Measurements from ENCODE around the gene ETNK1. TPM values are rescaled to one million over a fixed set of nuclear protein-coding genes. Genes with fewer than 3 reads are reported as not detected.
A peak's percentile ranks its signal among the peaks of the same experiment; 100 is the strongest.

The ETNK1 gene
- polyA plus RNA-seq, 1 of the 3 experiments (the other 2 are of a cell fraction), result 7.9 TPM

DNA sequence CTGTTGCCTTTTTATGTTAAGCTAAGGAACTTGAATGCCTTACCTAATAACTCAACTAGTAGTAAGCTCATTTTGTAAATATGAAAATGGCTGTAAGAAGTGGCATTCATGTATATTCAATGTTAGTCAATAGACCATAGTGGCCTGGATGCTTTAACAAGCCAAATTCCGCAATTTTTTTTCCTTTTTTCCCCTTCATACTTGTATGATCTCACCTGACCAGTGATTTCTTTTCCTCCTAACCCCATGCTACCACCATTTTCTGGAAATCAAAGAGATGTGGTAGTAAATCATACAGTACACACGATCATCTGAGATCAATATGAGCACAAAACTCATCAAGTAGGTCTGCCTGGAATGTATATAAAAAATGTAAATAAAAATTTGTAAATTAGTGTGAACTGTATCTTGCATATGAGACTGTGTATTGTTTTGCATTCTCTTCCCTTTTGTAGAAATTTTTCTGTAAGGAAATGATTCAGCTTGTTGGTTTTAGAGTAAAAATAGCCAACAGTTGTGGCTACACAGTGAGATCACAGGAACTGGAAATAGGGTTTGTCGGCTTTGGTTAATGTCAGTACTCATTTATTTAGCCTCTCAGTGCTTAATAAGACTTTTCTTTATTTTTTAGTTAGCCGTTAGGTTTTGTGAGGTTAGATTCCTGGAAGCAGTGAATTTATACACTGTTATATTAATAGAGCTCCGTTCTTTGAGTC is 62.5 kb downstream of the ETNK1 start:
- ChIA-PET POLR2A (no interaction called here), CTCF (interaction anchor here (1.5 kb wide), 1 partner anchor 411 kb away, joined by 3 read pairs; no protein-coding TSS in a partner anchor)
- H3K9ac ChIP-seq, result no peak overlapping the region
- peak overlapping the region in 1 of 2 experiments; percentile 71; a peak in 2 of 4 replicates for H3K27ac ChIP-seq (ENCODE audit: low read depth in 2 of 2, low read length in 1 of 2)
- TF ChIP-seq TCF12 (IDR thresholded peaks at IDR 0.05) (peak; percentile 44; the same call in 1 of the 2 replicates), FOSL2 (IDR thresholded peaks at IDR 0.05; ENCODE audit: borderline replicate concordance, low read depth) (peak; percentile 54; the same call in 1 of the 2 replicates), MAX (IDR thresholded peaks at IDR 0.05; ENCODE audit: low read depth) (no peak), FOXJ3 (CRISPR knock-in tag; IDR thresholded peaks at IDR 0.05) (no peak), SIN3A (IDR thresholded peaks at IDR 0.05; ENCODE audit: borderline replicate concordance, low read depth, low read length) (no peak), MEF2A (IDR thresholded peaks at IDR 0.05; ENCODE audit: borderline replicate concordance, low read depth) (peak; percentile 89), USF1 (IDR thresholded peaks at IDR 0.05; ENCODE audit: borderline replicate concordance, low read depth) (no peak), CHD2 (IDR thresholded peaks at IDR 0.05; ENCODE audit: low read length, partially characterized antibody) (no peak)
- TF ChIP-seq, protein P1, sequence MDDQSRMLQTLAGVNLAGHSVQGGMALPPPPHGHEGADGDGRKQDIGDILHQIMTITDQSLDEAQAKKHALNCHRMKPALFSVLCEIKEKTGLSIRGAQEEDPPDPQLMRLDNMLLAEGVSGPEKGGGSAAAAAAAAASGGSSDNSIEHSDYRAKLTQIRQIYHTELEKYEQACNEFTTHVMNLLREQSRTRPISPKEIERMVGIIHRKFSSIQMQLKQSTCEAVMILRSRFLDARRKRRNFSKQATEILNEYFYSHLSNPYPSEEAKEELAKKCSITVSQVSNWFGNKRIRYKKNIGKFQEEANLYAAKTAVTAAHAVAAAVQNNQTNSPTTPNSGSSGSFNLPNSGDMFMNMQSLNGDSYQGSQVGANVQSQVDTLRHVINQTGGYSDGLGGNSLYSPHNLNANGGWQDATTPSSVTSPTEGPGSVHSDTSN (IDR thresholded peaks at IDR 0.05), result peak; percentile 63
- peaks cover 26 to 31% of the 10 kb centered on the region in 2 experiments for H3K36me3 ChIP-seq (replicated peaks in 1 of 2; ENCODE audit: control insufficient read depth in 1 of 2, insufficient read depth in 2 of 2, low read length in 1 of 2)
- WGBS (ENCODE audit: low lambda C conversion rate), result 71% methylated on average over 5 of the region's 5 CpGs
- H4K20me1 ChIP-seq (ENCODE audit: insufficient read depth), result no peaks in the 10 kb centered on the region
- peaks cover 19% of the 10 kb centered on the region for H3F3A ChIP-seq (replicated peaks; ENCODE audit: insufficient read depth)
- no peaks in the 10 kb centered on the region for H3K27me3 ChIP-seq (ENCODE audit: insufficient read depth)
- H3K4me1 ChIP-seq (ENCODE audit: control insufficient read depth in 1 of 2, insufficient read depth in 2 of 2, low read depth in 1 of 2, low read length in 1 of 2), result peaks cover 0 to 6% of the 10 kb centered on the region in 2 experiments; a peak in 2 of 4 replicates
- peak overlapping the region; percentile 35 for H3K4me2 ChIP-seq
- no peaks in the 10 kb centered on the region for H3K9me2 ChIP-seq
- no peak overlapping the region for H3K4me3 ChIP-seq (ENCODE audit: low read depth in 2 of 2, low read length in 1 of 2)
- H3K79me2 ChIP-seq (ENCODE audit: insufficient read depth), result no peaks in the 10 kb centered on the region
- H2AFZ ChIP-seq (ENCODE audit: low read depth), result peak overlapping the region; percentile 15; the same call in 1 of the 2 replicates
- no peaks in the 10 kb centered on the region for H3K9me3 ChIP-seq
- DNase-seq, result no peak

GRCh38 chr12:22689876-22690275 is 64.9 kb downstream of the ETNK1 start:
- H3K4me2 ChIP-seq, result no peak overlapping the region
- ChIA-PET POLR2A (no interaction called here), CTCF (interaction anchor here (0.6 kb wide), 1 partner anchor 8 kb away, joined by 3 read pairs; no protein-coding TSS in a partner anchor)
- peaks cover 21 to 22% of the 10 kb centered on the region in 2 experiments for H3K36me3 ChIP-seq (replicated peaks in 1 of 2; ENCODE audit: control insufficient read depth in 1 of 2, insufficient read depth in 2 of 2, low read length in 1 of 2)
- no peak overlapping the region for H3K4me3 ChIP-seq (ENCODE audit: low read depth in 2 of 2, low read length in 1 of 2)
- no peak overlapping the region for H3K27ac ChIP-seq (ENCODE audit: low read depth in 2 of 2, low read length in 1 of 2)
- TF ChIP-seq MEF2A (IDR thresholded peaks at IDR 0.05; ENCODE audit: borderline replicate concordance, low read depth) (no peak), FOXJ3 (CRISPR knock-in tag; IDR thresholded peaks at IDR 0.05) (no peak), USF1 (IDR thresholded peaks at IDR 0.05; ENCODE audit: borderline replicate concordance, low read depth) (no peak), TAF1 (IDR thresholded peaks at IDR 0.05; ENCODE audit: borderline replicate concordance, low read depth, low read length) (no peak), REST (IDR thresholded peaks at IDR 0.05; ENCODE audit: low read depth, low read length) (no peak), GABPA (IDR thresholded peaks at IDR 0.05; ENCODE audit: low read depth) (no peak), FOSL2 (IDR thresholded peaks at IDR 0.05; ENCODE audit: borderline replicate concordance, low read depth) (no peak), MXI1 (IDR thresholded peaks at IDR 0.05; ENCODE audit: low read depth, low read length) (no peak)
- no peaks in the 10 kb centered on the region for H3K27me3 ChIP-seq (ENCODE audit: insufficient read depth)
- DNase-seq, result no peak
- no peaks in the 10 kb centered on the region for H3K9me2 ChIP-seq
- no peak overlapping the region for H2AFZ ChIP-seq (ENCODE audit: low read depth)
- WGBS (ENCODE audit: low lambda C conversion rate), result 94% methylated on average over 2 of the region's 2 CpGs
- no peaks in the 10 kb centered on the region for H3K9me3 ChIP-seq
- peaks cover 13% of the 10 kb centered on the region for H3F3A ChIP-seq (replicated peaks; ENCODE audit: insufficient read depth)
- H3K79me2 ChIP-seq (ENCODE audit: insufficient read depth), result no peaks in the 10 kb centered on the region
- peaks cover 0 to 6% of the 10 kb centered on the region in 2 experiments; a peak in 1 of 4 replicates for H3K4me1 ChIP-seq (ENCODE audit: control insufficient read depth in 1 of 2, insufficient read depth in 2 of 2, low read depth in 1 of 2, low read length in 1 of 2)
- no peaks in the 10 kb centered on the region for H4K20me1 ChIP-seq (ENCODE audit: insufficient read depth)
- H3K9ac ChIP-seq, result no peak overlapping the region

Measured in SK-N-SH (cell line).